H1 (cell line): ENCODE results near the gene MCF2L2. TPM values are rescaled to one million over a fixed set of nuclear protein-coding genes. Genes with fewer than 3 reads are reported as not detected.

Experiments used
- CREB1 ChIP-seq: IDR thresholded peaks from 2 replicates; pipeline ENCODE4 v1.6.1; 2012; ENCODE audit warnings: inconsistent platforms
- KDM4A ChIP-seq: IDR thresholded peaks from one replicate; pipeline ENCODE4 v1.7.1; 2012; ENCODE audit warnings: low read depth, mild to moderate bottlenecking, moderate library complexity, low read length, inconsistent platforms; ENCODE audit not compliant: severe bottlenecking
- MAFK ChIP-seq: IDR thresholded peaks from 2 replicates; pipeline ENCODE4 v1.6.1; 2012; ENCODE audit warnings: low read depth, mild to moderate bottlenecking, improper control_type of control experiment, low read length
- SAP30 ChIP-seq: fragments of 300-600 bp; sonication (generic); IDR thresholded peaks from 2 replicates; pipeline ENCODE4 v1.7.1; 2012; ENCODE audit warnings: low read length, moderate library complexity, mild to moderate bottlenecking, inconsistent platforms; ENCODE audit not compliant: insufficient read depth, insufficient replicate concordance
- ZNF274 ChIP-seq: IDR thresholded peaks from 2 replicates; pipeline ENCODE4 v1.7.0; 2012; ENCODE audit warnings: low read length, borderline replicate concordance; ENCODE audit errors: extremely low read depth
- polyA plus RNA-seq, 7 experiments: library from polyadenylated mRNA; depleted of rRNA in 3 of 7; stranded (reverse) in 5 of 7; unstranded in 2 of 7; fragments of >200 nt in 5 of 7; fragments of 200-250 nt in 2 of 7; gene quantifications; 1 replicate in 5 of 7; 2 replicates in 1 of 7; 4 replicates in 1 of 7; pipeline versions ENCODE4 v1.2.1 to v1.2.3, GENCODE V29; 2011 to 2013; ENCODE audit warnings: missing spikeins in 2 of 7, mixed read lengths in 2 of 7
- total RNA-seq: library from RNA; stranded (reverse); fragmentation: NEBNext Ultra II Directional; extraction: Animal tissue kit (Norgen Biotek cat#: 25700); gene quantifications from 2 replicates; pipeline ENCODE4 v1.2.1, GENCODE V29; 2021

Gene MCF2L2
- total and polyA plus RNA-seq, 2 of the 8 experiments (the other 6 are each of a cell fraction or from before 2014, with no cell fraction given), result 4.1 to 13.7 TPM

DNA sequence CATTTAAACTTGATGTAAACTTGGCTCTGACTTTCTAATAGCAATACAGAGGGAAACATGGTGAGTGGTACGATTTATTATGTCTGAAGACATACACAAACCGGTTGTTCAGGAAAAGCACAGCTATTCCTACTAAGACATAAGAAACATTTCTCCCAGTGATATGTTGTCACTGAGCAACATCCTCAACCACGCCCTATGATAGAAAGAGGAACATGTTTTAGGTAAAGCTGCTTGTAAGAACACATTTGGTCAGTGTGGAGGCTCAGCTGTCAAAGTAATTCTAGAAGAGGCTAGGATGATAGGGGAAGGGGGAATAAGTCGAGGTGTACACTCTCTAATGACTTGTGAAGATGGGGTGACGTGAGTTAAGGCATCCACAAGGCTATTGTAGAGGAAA is 218.1 kb downstream of the MCF2L2 start (continued):
- TF ChIP-seq SAP30 (no peak), MAFK (no peak), CREB1 (no peak), KDM4A (no peak), ZNF274 (no peak)
